ENCODE results near the gene CENPP.

The CENPP gene

GRCh38 chr9:92341578-92341977, 15.8 kb downstream of the CENPP start:
- no peak overlapping the region for H2AFZ ChIP-seq (ENCODE audit: low read length, unreplicated experiment)
- peaks cover 29% of the 10 kb centered on the region for H3K36me3 ChIP-seq (ENCODE audit: insufficient read depth, low read length)

GRCh38 chr9:92342825-92343488, 17.2 kb downstream of the CENPP start:
- Histone ChIP-seq H3K4me3 (ENCODE audit: low read depth, low read length) (no peak overlapping the region), H2AFZ (ENCODE audit: low read length, unreplicated experiment) (no peak overlapping the region), H3K79me2 (ENCODE audit: control insufficient read depth, insufficient read depth, low read length, unreplicated experiment) (no peaks in the 10 kb centered on the region), H3K27ac (ENCODE audit: low read depth, low read length) (no peak overlapping the region), H3K36me3 (ENCODE audit: insufficient read depth, low read length) (peaks cover 20% of the 10 kb centered on the region), H3K27me3 (ENCODE audit: insufficient read depth, low read length) (no peaks in the 10 kb centered on the region), H3K4me1 (ENCODE audit: control insufficient read depth, insufficient read depth, low read length, unreplicated experiment) (peaks cover 9% of the 10 kb centered on the region)

More at GRCh38 chr9:92341578-92341977, 15.8 kb downstream of the CENPP start:
- H3K4me1 ChIP-seq (ENCODE audit: control insufficient read depth, insufficient read depth, low read length, unreplicated experiment) = peaks cover 9% of the 10 kb centered on the region
- no peak overlapping the region for H3K27ac ChIP-seq (ENCODE audit: low read depth, low read length)
- H3K4me3 ChIP-seq (ENCODE audit: low read depth, low read length) = no peak overlapping the region
- H3K79me2 ChIP-seq (ENCODE audit: control insufficient read depth, insufficient read depth, low read length, unreplicated experiment) = no peaks in the 10 kb centered on the region
- no peaks in the 10 kb centered on the region for H3K27me3 ChIP-seq (ENCODE audit: insufficient read depth, low read length)

GRCh38 chr9:92345582-92345981, 19.8 kb downstream of the CENPP start:
- Histone ChIP-seq H3K36me3 (ENCODE audit: insufficient read depth, low read length) (0 out of 2 replicates have a peak, but pooled peaks cover 5% of the 10 kb centered on the region), H3K4me1 (ENCODE audit: control insufficient read depth, insufficient read depth, low read length, unreplicated experiment) (peaks cover 17% of the 10 kb centered on the region), H3K4me3 (ENCODE audit: low read depth, low read length) (no peak overlapping the region), H3K27me3 (ENCODE audit: insufficient read depth, low read length) (no peaks in the 10 kb centered on the region), H3K79me2 (ENCODE audit: control insufficient read depth, insufficient read depth, low read length, unreplicated experiment) (no peaks in the 10 kb centered on the region), H2AFZ (ENCODE audit: low read length, unreplicated experiment) (no peak overlapping the region), H3K27ac (ENCODE audit: low read depth, low read length) (no peak overlapping the region)

GRCh38 chr9:92349771-92350739, 24.3 kb downstream of the CENPP start:
- H3K4me3 ChIP-seq (ENCODE audit: low read depth, low read length) = no peak overlapping the region
- no peaks in the 10 kb centered on the region for H3K79me2 ChIP-seq (ENCODE audit: control insufficient read depth, insufficient read depth, low read length, unreplicated experiment)
- H3K36me3 ChIP-seq (ENCODE audit: insufficient read depth, low read length) = 0 out of 2 replicates have a peak, but pooled peaks cover 6% of the 10 kb centered on the region
- H3K27ac ChIP-seq (ENCODE audit: low read depth, low read length) = peak overlapping the region; percentile 11
- H2AFZ ChIP-seq (ENCODE audit: low read length, unreplicated experiment) = peak overlapping the region; percentile 68
- no peaks in the 10 kb centered on the region for H3K27me3 ChIP-seq (ENCODE audit: insufficient read depth, low read length)
- H3K4me1 ChIP-seq (ENCODE audit: control insufficient read depth, insufficient read depth, low read length, unreplicated experiment) = peaks cover 11% of the 10 kb centered on the region

GRCh38 chr9:92350740-92351133, 25.0 kb downstream of the CENPP start:
- H3K27ac ChIP-seq (ENCODE audit: low read depth, low read length) = peak overlapping the region; percentile 11; the same call in 1 of the 2 replicates
- no peaks in the 10 kb centered on the region for H3K79me2 ChIP-seq (ENCODE audit: control insufficient read depth, insufficient read depth, low read length, unreplicated experiment)
- no peak overlapping the region for H3K4me3 ChIP-seq (ENCODE audit: low read depth, low read length)
- H3K36me3 ChIP-seq (ENCODE audit: insufficient read depth, low read length) = 0 out of 2 replicates have a peak, but pooled peaks cover 6% of the 10 kb centered on the region
- no peaks in the 10 kb centered on the region for H3K27me3 ChIP-seq (ENCODE audit: insufficient read depth, low read length)
- H3K4me1 ChIP-seq (ENCODE audit: control insufficient read depth, insufficient read depth, low read length, unreplicated experiment) = peaks cover 11% of the 10 kb centered on the region
- no peak overlapping the region for H2AFZ ChIP-seq (ENCODE audit: low read length, unreplicated experiment)

GRCh38 chr9:92353051-92353450, 27.3 kb downstream of the CENPP start:
- Histone ChIP-seq H3K27ac (ENCODE audit: low read depth, low read length) (no peak overlapping the region), H3K4me3 (ENCODE audit: low read depth, low read length) (no peak overlapping the region), H3K4me1 (ENCODE audit: control insufficient read depth, insufficient read depth, low read length, unreplicated experiment) (peaks cover 11% of the 10 kb centered on the region), H3K27me3 (ENCODE audit: insufficient read depth, low read length) (no peaks in the 10 kb centered on the region), H2AFZ (ENCODE audit: low read length, unreplicated experiment) (no peak overlapping the region), H3K79me2 (ENCODE audit: control insufficient read depth, insufficient read depth, low read length, unreplicated experiment) (no peaks in the 10 kb centered on the region), H3K36me3 (ENCODE audit: insufficient read depth, low read length) (peaks cover 13% of the 10 kb centered on the region; the same call in 1 of the 2 replicates)

- no peak overlapping the region for H3K27ac ChIP-seq (ENCODE audit: low read depth, low read length)
- H3K79me2 ChIP-seq (ENCODE audit: control insufficient read depth, insufficient read depth, low read length, unreplicated experiment) = no peaks in the 10 kb centered on the region
- no peaks in the 10 kb centered on the region for H3K27me3 ChIP-seq (ENCODE audit: insufficient read depth, low read length)
- no peaks in the 10 kb centered on the region for H3K4me1 ChIP-seq (ENCODE audit: control insufficient read depth, insufficient read depth, low read length, unreplicated experiment)
- no peak overlapping the region for H2AFZ ChIP-seq (ENCODE audit: low read length, unreplicated experiment)
- peaks cover 9% of the 10 kb centered on the region; the same call in 1 of the 2 replicates for H3K36me3 ChIP-seq (ENCODE audit: insufficient read depth, low read length)
- H3K4me3 ChIP-seq (ENCODE audit: low read depth, low read length) = no peak overlapping the region
These were observed 33.7 kb downstream of the CENPP start for GRCh38 chr9:92359394-92359995.

GRCh38 chr9:92360083-92360482, 34.3 kb downstream of the CENPP start:
- Histone ChIP-seq H3K4me1 (ENCODE audit: control insufficient read depth, insufficient read depth, low read length, unreplicated experiment) (no peaks in the 10 kb centered on the region), H2AFZ (ENCODE audit: low read length, unreplicated experiment) (no peak overlapping the region), H3K4me3 (ENCODE audit: low read depth, low read length) (no peak overlapping the region), H3K27ac (ENCODE audit: low read depth, low read length) (no peak overlapping the region), H3K79me2 (ENCODE audit: control insufficient read depth, insufficient read depth, low read length, unreplicated experiment) (no peaks in the 10 kb centered on the region), H3K27me3 (ENCODE audit: insufficient read depth, low read length) (no peaks in the 10 kb centered on the region), H3K36me3 (ENCODE audit: insufficient read depth, low read length) (peaks cover 9% of the 10 kb centered on the region; the same call in 1 of the 2 replicates)

- Histone ChIP-seq H3K36me3 (ENCODE audit: insufficient read depth, low read length) (peaks cover 7% of the 10 kb centered on the region; the same call in 1 of the 2 replicates), H3K27ac (ENCODE audit: low read depth, low read length) (no peak overlapping the region), H3K4me3 (ENCODE audit: low read depth, low read length) (no peak overlapping the region), H2AFZ (ENCODE audit: low read length, unreplicated experiment) (no peak overlapping the region), H3K4me1 (ENCODE audit: control insufficient read depth, insufficient read depth, low read length, unreplicated experiment) (no peaks in the 10 kb centered on the region), H3K27me3 (ENCODE audit: insufficient read depth, low read length) (no peaks in the 10 kb centered on the region), H3K79me2 (ENCODE audit: control insufficient read depth, insufficient read depth, low read length, unreplicated experiment) (no peaks in the 10 kb centered on the region)
These were observed 43.3 kb downstream of the CENPP start for GRCh38 chr9:92369075-92369474.

GRCh38 chr9:92373167-92373566, 47.4 kb downstream of the CENPP start:
- H3K27ac ChIP-seq (ENCODE audit: low read depth, low read length) = no peak overlapping the region
- peaks cover 12% of the 10 kb centered on the region; the same call in 1 of the 2 replicates for H3K36me3 ChIP-seq (ENCODE audit: insufficient read depth, low read length)
- H2AFZ ChIP-seq (ENCODE audit: low read length, unreplicated experiment) = no peak overlapping the region
- no peak overlapping the region for H3K4me3 ChIP-seq (ENCODE audit: low read depth, low read length)
- no peaks in the 10 kb centered on the region for H3K79me2 ChIP-seq (ENCODE audit: control insufficient read depth, insufficient read depth, low read length, unreplicated experiment)
- no peaks in the 10 kb centered on the region for H3K27me3 ChIP-seq (ENCODE audit: insufficient read depth, low read length)
- H3K4me1 ChIP-seq (ENCODE audit: control insufficient read depth, insufficient read depth, low read length, unreplicated experiment) = no peaks in the 10 kb centered on the region
